HepG2 (cell line): ENCODE measurements around the gene ID3. TPM values are rescaled to one million over a fixed set of nuclear protein-coding genes. Genes with fewer than 3 reads are reported as not detected.

Experiments used
- ATAC-seq: fragments of 200-7000 bp; cut with Tn5 transposase; 3 replicates; pipeline ENCODE4 v1.9.1; 2020; ENCODE audit warnings: mild to moderate bottlenecking, moderate library complexity
- BruUV-seq: library from RNA; stranded (reverse); fragments of 400-500 nt; replicated peaks from 2 replicates; lab custom pipeline; 2021; lab: Mats Ljungman, UMichigan
- CTCF ChIA-PET: fragments of 300-600 bp; formaldehyde crosslinking; extraction: SDS; loops from one replicate; lab custom pipeline; 2021; ENCODE audit warnings: low total read pairs, inconsistent platforms, low intra/inter-chr PET ratio; lab: Yijun Ruan, JAX
- POLR2A ChIA-PET: fragments of 350-600 bp; sonication (Branson Sonifier 250); formaldehyde crosslinking; loops from one replicate; lab custom pipeline; 2020; ENCODE audit warnings: antibody characterized with exemption, inconsistent platforms; lab: Yijun Ruan, JAX
- DNase-seq: peaks from one replicate; pipeline ENCODE4 v3.0.0-alpha.2; 2015; ENCODE audit warnings: low spot score
- FAIRE-seq: peaks from 3 replicates; lab custom pipeline; 2011; peaks lifted over from hg19 to GRCh38; lab: Jason Lieb, UNC
- H2AFZ ChIP-seq: one replicate; pipeline ENCODE4 v1.6.1; 2011; ENCODE audit warnings: low read length, inconsistent platforms
- H3K27ac ChIP-seq: fragments of 300-600 bp; 3 replicates; pipeline ENCODE4 v1.8.0; 2011; ENCODE audit warnings: mixed run types, mild to moderate bottlenecking, mixed read lengths, low read length, inconsistent platforms; ENCODE audit not compliant: insufficient read depth; ENCODE audit errors: extremely low read length
- H3K27me3 ChIP-seq, 2 experiments: fragments of 200-600 bp in 1 of 2; 2 replicates in 1 of 2; 3 replicates in 1 of 2; pipeline versions ENCODE4 v1.6.0 to v1.8.0; 2011; ENCODE audit warnings: low read length in 2 of 2, mild to moderate bottlenecking in 2 of 2, moderate library complexity in 2 of 2, inconsistent platforms in 1 of 2; ENCODE audit not compliant: insufficient read depth in 2 of 2, control insufficient read depth in 1 of 2
- H3K36me3 ChIP-seq, 2 experiments: fragments of 200-600 bp in 1 of 2; replicated peaks in 1 of 2; 2 replicates in 1 of 2; 3 replicates in 1 of 2; pipeline versions ENCODE4 v1.5.1 to v1.8.0; 2011; ENCODE audit warnings: low read length in 2 of 2, inconsistent platforms in 1 of 2; ENCODE audit not compliant: insufficient read depth in 2 of 2, control insufficient read depth in 1 of 2
- H3K4me1 ChIP-seq: 2 replicates; pipeline ENCODE4 v1.5.1; 2012; ENCODE audit warnings: low read length, inconsistent platforms; ENCODE audit not compliant: insufficient read depth
- H3K4me2 ChIP-seq: 2 replicates; pipeline ENCODE4 v1.6.0; 2011; ENCODE audit warnings: low read depth, low read length, inconsistent platforms
- H3K4me3 ChIP-seq, 3 experiments: fragments of 200-600 bp in 1 of 3; sonication (generic), shearing (Covaris generic) in 1 of 3; replicated peaks in 1 of 3; 2 replicates each; pipeline ENCODE4 v1.5.1; 2011 to 2016; ENCODE audit warnings: low read length in 3 of 3, inconsistent platforms in 2 of 3, low read depth in 2 of 3, mild to moderate bottlenecking in 2 of 3, control low read depth in 1 of 3, mixed read lengths in 1 of 3; ENCODE audit not compliant: insufficient read depth in 1 of 3
- H3K79me2 ChIP-seq: one replicate; pipeline ENCODE4 v1.6.1; 2011; ENCODE audit warnings: low read length, inconsistent platforms; ENCODE audit not compliant: insufficient read depth
- H3K9ac ChIP-seq: 2 replicates; pipeline ENCODE4 v1.6.0; 2011; ENCODE audit warnings: mild to moderate bottlenecking, low read depth, low read length, inconsistent platforms; ENCODE audit not compliant: insufficient read depth
- H3K9me3 ChIP-seq: 2 replicates; pipeline ENCODE4 v1.5.1; 2012; ENCODE audit warnings: mild to moderate bottlenecking, low read length
- H4K20me1 ChIP-seq: 2 replicates; pipeline ENCODE4 v1.6.0; 2011; ENCODE audit warnings: inconsistent platforms, mild to moderate bottlenecking, low read length, moderate library complexity; ENCODE audit not compliant: insufficient read depth
- HHEX ChIP-seq: IDR thresholded peaks from 2 replicates; pipeline ENCODE4 v1.6.1; 2016; ENCODE audit warnings: control low read depth
- MAFG ChIP-seq: sonication (generic); formaldehyde crosslinking; IDR thresholded peaks from 2 replicates; pipeline ENCODE4 v1.5.1; 2020; ENCODE audit warnings: mild to moderate bottlenecking, missing genetic modification reagents
- MBNL3 ChIP-seq: fragments of 250-450 bp; sonication (Bioruptor Pico); conservative IDR thresholded peaks from 2 replicates; pipeline ENCODE4 v1.8.0; 2022; ENCODE audit warnings: mild to moderate bottlenecking, inconsistent platforms
- MYNN ChIP-seq: sonication (generic); formaldehyde crosslinking; IDR thresholded peaks from 2 replicates; pipeline ENCODE4 v1.4.0; 2020; ENCODE audit warnings: mild to moderate bottlenecking, low read depth, missing genetic modification reagents
- NR2C2 ChIP-seq: sonication (generic); formaldehyde crosslinking; IDR thresholded peaks from 2 replicates; pipeline ENCODE4 v1.4.0; 2020; ENCODE audit warnings: missing genetic modification reagents, mild to moderate bottlenecking, moderate library complexity, borderline replicate concordance
- PCBP1 ChIP-seq: fragments of 200-400 bp; formaldehyde crosslinking; IDR thresholded peaks from 2 replicates; pipeline ENCODE4 v1.6.1; 2017; ENCODE audit warnings: mild to moderate bottlenecking, low read depth, low read length, borderline replicate concordance
- TBP ChIP-seq: sonication (generic); formaldehyde crosslinking; IDR thresholded peaks from 2 replicates; pipeline ENCODE4 v1.5.0; 2020; ENCODE audit warnings: missing genetic modification reagents
- TEAD3 ChIP-seq: optimal IDR thresholded peaks from 2 replicates; pipeline ENCODE3; 2016; ENCODE audit warnings: borderline replicate concordance
- TFAP4 ChIP-seq: sonication (generic); IDR thresholded peaks from 2 replicates; pipeline ENCODE4 v1.6.1; 2016; ENCODE audit warnings: low read depth, borderline replicate concordance
- TRIM24 ChIP-seq: sonication (generic); formaldehyde crosslinking; IDR thresholded peaks from 2 replicates; pipeline ENCODE4 v1.8.0; 2022; ENCODE audit warnings: mild to moderate bottlenecking, missing genetic modification reagents
- ZHX1 ChIP-seq: sonication (generic); formaldehyde crosslinking; IDR thresholded peaks from 2 replicates; pipeline ENCODE4 v1.8.1; 2022; ENCODE audit warnings: low read depth, mild to moderate bottlenecking, missing genetic modification reagents
- ZKSCAN8 ChIP-seq: IDR thresholded peaks from 2 replicates; pipeline ENCODE4 v1.6.1; 2016; ENCODE audit warnings: borderline replicate concordance, missing genetic modification reagents, missing compliant biosample characterization
- ZNF274 ChIP-seq: sonication (generic); formaldehyde crosslinking; IDR thresholded peaks from 2 replicates; pipeline ENCODE4 v1.5.1; 2020; ENCODE audit warnings: mild to moderate bottlenecking, missing genetic modification reagents
- ZNF7 ChIP-seq: IDR thresholded peaks from 2 replicates; pipeline ENCODE4 v1.6.1; 2016; ENCODE audit warnings: missing biosample characterization, missing genetic modification reagents
- ZNF770 ChIP-seq: sonication (generic); formaldehyde crosslinking; IDR thresholded peaks from 2 replicates; pipeline ENCODE4 v1.5.0; 2020; ENCODE audit warnings: mild to moderate bottlenecking, missing genetic modification reagents
- WGBS: methylation state at CpG from one replicate; pipeline ENCODE4 v1.1.6; 2017; ENCODE audit warnings: low lambda C conversion rate; 5-methylcytosine and 5-hydroxymethylcytosine counted together
- in situ Hi-C: cut with HindIII; loops from 2 replicates; pipeline ENCODE4 v1.10.0; 2017; ENCODE audit warnings: low pct_unique_long_range_greater_than_20kb; ENCODE audit not compliant: extremely low pct_ligation_motif_present
- intact Hi-C: fragments of 100-400 bp; cut with micrococcal nuclease; formaldehyde crosslinking; loops from one replicate; pipeline ENCODE4 v1.10.0; 2022; ENCODE audit not compliant: unreplicated experiment
- polyA plus RNA-seq, 8 experiments: library from polyadenylated mRNA; depleted of rRNA in 3 of 8; stranded (reverse) in 7 of 8; unstranded in 1 of 8; fragments of >200 nt; fragmentation: Illumina TruSeq in 4 of 8; extraction: Trizol in 4 of 8; gene quantifications; 2 replicates each; pipeline versions ENCODE4 v1.2.1 to v1.2.3, GENCODE V29; 2011 to 2016; ENCODE audit warnings: low read depth in 4 of 8, missing spikeins in 1 of 8, mixed read lengths in 1 of 8; ENCODE audit not compliant: insufficient read depth in 1 of 8
- total RNA-seq, 5 experiments: library from RNA; depleted of rRNA; stranded (reverse); fragments of >200 nt; fragmentation: Illumina TruSeq; extraction: Trizol; gene quantifications; 2 replicates each; pipeline ENCODE4 v1.2.3, GENCODE V29; 2016; ENCODE audit warnings: low read depth in 1 of 5

Gene ID3
- total and polyA plus RNA-seq, 2 of the 13 experiments (the other 11 are each of a cell fraction or from before 2014, with no cell fraction given) = 64.8 to 115 TPM

- ChIA-PET CTCF (interaction anchor here (1.1 to 5.4 kb wide), 4 partner anchors 22 to 122 kb away, joined by 4 to 137 read pairs (median 7); no protein-coding TSS in a partner anchor), POLR2A (interaction anchor here (0.8 kb wide), 1 partner anchor 91 kb away, joined by 3 read pairs; no protein-coding TSS in a partner anchor)
- H3K27me3 ChIP-seq = no peaks in the 10 kb centered on the region
- no peak overlapping the region for H3K4me3 ChIP-seq
- no peak overlapping the region for H3K4me2 ChIP-seq
- DNase-seq = no peak
- TF ChIP-seq TRIM24 (no peak), PCBP1 (no peak), NR2C2 (CRISPR knock-in tag) (no peak), TEAD3 (CRISPR knock-in tag) (peak; percentile 14), ZKSCAN8 (CRISPR knock-in tag) (no peak), HHEX (CRISPR knock-in tag) (no peak), MAFG (CRISPR knock-in tag) (no peak), ZNF770 (CRISPR knock-in tag) (peak; percentile 60), MYNN (CRISPR knock-in tag) (no peak), TFAP4 (no peak), ZNF7 (no peak), ZHX1 (CRISPR knock-in tag) (no peak), MBNL3 (CRISPR knock-in tag) (no peak), ZNF274 (CRISPR knock-in tag) (no peak), TBP (CRISPR knock-in tag) (no peak)
- intact Hi-C loops (loop anchor here (1.0 kb wide), 1 partner anchor 93 kb away; no protein-coding TSS in a partner anchor), in situ Hi-C loops (no loop called here)
- H3K79me2 ChIP-seq = no peaks in the 10 kb centered on the region
- H3K9me3 ChIP-seq = no peaks in the 10 kb centered on the region
- BruUV-seq = no TSS peak
- no peak overlapping the region for H2AFZ ChIP-seq
- 20% methylated on average over 8 of the region's 8 CpGs for WGBS
- H3K27ac ChIP-seq = no peak overlapping the region
- no peaks in the 10 kb centered on the region for H3K36me3 ChIP-seq
- no peak for FAIRE-seq
- ATAC-seq = no peak
- H4K20me1 ChIP-seq = no peaks in the 10 kb centered on the region
- H3K4me1 ChIP-seq = peaks cover 77% of the 10 kb centered on the region
- H3K9ac ChIP-seq = no peak overlapping the region
Measured at GRCh38 chr1:23543707-23544443, 15.4 kb downstream of the ID3 start.
